ENCODE data around the gene MFAP2. TPM values are rescaled to one million over a fixed set of nuclear protein-coding genes. Genes with fewer than 3 reads are reported as not detected.

Gene MFAP2
- total and polyA plus RNA-seq, 2 donors = 5.6 to 6.8 TPM

DNA sequence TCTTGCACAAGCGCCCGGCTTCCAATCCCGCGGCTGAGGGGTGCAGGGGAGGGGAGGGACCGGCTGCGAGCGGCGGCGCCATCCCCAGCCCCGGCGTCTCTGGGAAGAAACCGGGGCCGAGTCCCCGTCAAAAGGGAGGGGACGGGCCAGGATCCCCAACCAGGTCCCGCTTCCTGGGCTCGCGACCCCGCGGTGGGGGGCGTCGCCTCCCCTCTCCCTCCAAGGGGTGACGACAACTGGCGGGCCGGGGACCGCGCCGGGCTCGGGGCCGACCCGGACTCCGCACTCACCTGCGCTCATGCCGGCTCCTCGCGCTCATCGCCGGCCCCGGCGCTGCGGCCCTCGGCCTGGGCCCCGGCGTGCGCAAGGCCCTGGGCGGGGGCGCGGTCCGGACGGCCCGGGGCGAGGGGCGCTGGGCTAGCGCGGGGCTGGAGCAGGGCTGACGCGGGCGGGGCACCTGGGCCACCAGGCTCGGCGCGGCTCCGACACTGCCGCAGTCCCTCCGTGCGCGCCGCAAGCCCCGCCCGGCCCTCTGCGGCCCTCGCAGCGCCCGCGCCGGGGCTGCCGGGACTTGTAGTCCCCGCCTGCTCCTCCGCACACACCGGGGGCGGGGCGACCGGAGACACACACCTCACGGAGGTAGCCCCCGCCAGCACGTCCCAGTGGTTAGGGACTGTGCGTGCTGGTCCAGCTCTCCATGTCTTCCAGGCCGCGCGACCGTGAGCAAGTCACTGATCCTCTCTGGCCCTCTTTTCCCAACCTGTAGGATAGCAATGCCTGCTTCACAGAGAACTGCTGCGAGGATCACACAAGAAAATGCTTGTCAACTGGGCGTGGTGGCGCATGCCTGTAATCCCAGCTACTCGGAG lies 31.3 kb upstream of the MFAP2 start, which contains the start of gene ATP13A2:
ATP13A2 (minus strand) TSS at position 490 of the 869 bp plus-strand sequence; CDS start at position 300, 190 bp downstream.
- Histone ChIP-seq H3K36me3 (ENCODE audit: control insufficient read depth in 2 of 2, insufficient read depth in 2 of 2, low read length in 1 of 2) (no peaks in the 10 kb centered on the region), H3K4me1 (ENCODE audit: control insufficient read depth in 2 of 2, insufficient read depth in 2 of 2, low read length in 2 of 2) (peaks cover 8 to 21% of the 10 kb centered on the region in 2 donors), H3K4me3 (ENCODE audit: low read length in 2 of 2) (peak within 1 kb of the TSS; percentile 63 to 92), H3K9me3 (ENCODE audit: control insufficient read depth in 2 of 2, insufficient read depth in 1 of 2, low read length in 1 of 2) (no peaks in the 10 kb centered on the region), H3K27me3 (ENCODE audit: control insufficient read depth in 2 of 2, insufficient read depth in 1 of 2, low read length in 1 of 2) (peaks cover 0 to 9% of the 10 kb centered on the region in 2 donors), H3K27ac (ENCODE audit: low read depth in 1 of 2, low read length in 1 of 2) (no peak within 1 kb of the TSS)
- 3% methylated on average over 94 of the region's 94 CpGs for WGBS
- peak; percentile 38 to 89 (median 74) for DNase-seq (ENCODE audit: low read depth in 6 of 9, low spot score in 9 of 9)

DNA sequence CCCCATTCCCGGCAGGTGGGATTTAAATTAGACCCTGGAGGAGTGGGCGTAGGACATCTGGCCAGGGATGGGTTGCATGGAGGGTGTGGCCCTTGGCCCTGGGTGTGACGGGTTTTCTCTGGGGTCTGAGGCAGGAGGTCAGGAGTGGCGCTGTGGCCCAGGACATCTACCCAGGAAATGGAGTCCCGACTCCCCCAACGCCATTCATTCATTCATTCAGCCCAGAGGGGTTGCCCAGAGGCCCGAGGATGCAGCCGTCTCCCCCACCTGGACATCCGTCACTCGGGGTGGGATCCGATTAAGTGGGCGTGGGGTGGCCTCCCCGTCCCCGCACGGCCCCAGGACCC lies 30.6 kb upstream of the MFAP2 start:
- Histone ChIP-seq H3K27ac (ENCODE audit: low read depth in 1 of 2, low read length in 1 of 2) (no peak overlapping the region), H3K9me3 (ENCODE audit: control insufficient read depth in 2 of 2, insufficient read depth in 1 of 2, low read length in 1 of 2) (no peaks in the 10 kb centered on the region), H3K27me3 (ENCODE audit: control insufficient read depth in 2 of 2, insufficient read depth in 1 of 2, low read length in 1 of 2) (peaks cover 0 to 9% of the 10 kb centered on the region in 2 donors), H3K4me1 (ENCODE audit: control insufficient read depth in 2 of 2, insufficient read depth in 2 of 2, low read length in 2 of 2) (peaks cover 8 to 21% of the 10 kb centered on the region in 2 donors), H3K36me3 (ENCODE audit: control insufficient read depth in 2 of 2, insufficient read depth in 2 of 2, low read length in 1 of 2) (no peaks in the 10 kb centered on the region), H3K4me3 (ENCODE audit: low read length in 2 of 2) (peak overlapping the region; percentile 63 to 92)
- DNase-seq (ENCODE audit: low read depth in 6 of 9, low spot score in 9 of 9) = no peak
- WGBS = 1% methylated on average over 15 of the region's 15 CpGs

DNA sequence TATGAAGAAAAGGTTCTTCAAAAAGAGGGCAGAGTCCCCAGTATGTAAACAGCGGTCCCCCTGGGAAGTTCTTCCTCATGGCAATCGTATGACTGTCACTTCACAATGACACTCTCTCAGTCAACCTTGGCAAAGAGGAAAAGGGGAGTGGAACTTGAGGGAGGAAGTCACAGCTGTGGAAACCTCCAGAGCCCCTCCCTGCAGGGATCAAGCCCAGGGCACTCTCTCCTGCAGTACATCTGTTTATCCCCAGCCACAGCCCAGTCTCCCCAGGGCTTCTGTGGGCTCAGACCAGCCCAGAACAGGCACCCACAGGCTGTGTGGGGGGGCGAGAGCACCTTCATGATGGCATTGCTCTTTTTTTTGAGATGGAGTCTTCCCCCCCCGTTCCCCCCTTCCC lies 29.3 kb upstream of the MFAP2 start:
- H3K27me3 ChIP-seq (ENCODE audit: control insufficient read depth in 2 of 2, insufficient read depth in 1 of 2, low read length in 1 of 2) = peaks cover 0 to 9% of the 10 kb centered on the region in 2 donors
- 51% methylated on average over 4 of the region's 4 CpGs for WGBS
- H3K36me3 ChIP-seq (ENCODE audit: control insufficient read depth in 2 of 2, insufficient read depth in 2 of 2, low read length in 1 of 2) = peaks cover 0 to 7% of the 10 kb centered on the region in 2 donors
- peaks cover 8 to 21% of the 10 kb centered on the region in 2 donors for H3K4me1 ChIP-seq (ENCODE audit: control insufficient read depth in 2 of 2, insufficient read depth in 2 of 2, low read length in 2 of 2)
- no peaks in the 10 kb centered on the region for H3K9me3 ChIP-seq (ENCODE audit: control insufficient read depth in 2 of 2, insufficient read depth in 1 of 2, low read length in 1 of 2)
- no peak overlapping the region for H3K4me3 ChIP-seq (ENCODE audit: low read length in 2 of 2)
- no peak for DNase-seq (ENCODE audit: low read depth in 6 of 9, low spot score in 9 of 9)
- H3K27ac ChIP-seq (ENCODE audit: low read depth in 1 of 2, low read length in 1 of 2) = no peak overlapping the region

DNA sequence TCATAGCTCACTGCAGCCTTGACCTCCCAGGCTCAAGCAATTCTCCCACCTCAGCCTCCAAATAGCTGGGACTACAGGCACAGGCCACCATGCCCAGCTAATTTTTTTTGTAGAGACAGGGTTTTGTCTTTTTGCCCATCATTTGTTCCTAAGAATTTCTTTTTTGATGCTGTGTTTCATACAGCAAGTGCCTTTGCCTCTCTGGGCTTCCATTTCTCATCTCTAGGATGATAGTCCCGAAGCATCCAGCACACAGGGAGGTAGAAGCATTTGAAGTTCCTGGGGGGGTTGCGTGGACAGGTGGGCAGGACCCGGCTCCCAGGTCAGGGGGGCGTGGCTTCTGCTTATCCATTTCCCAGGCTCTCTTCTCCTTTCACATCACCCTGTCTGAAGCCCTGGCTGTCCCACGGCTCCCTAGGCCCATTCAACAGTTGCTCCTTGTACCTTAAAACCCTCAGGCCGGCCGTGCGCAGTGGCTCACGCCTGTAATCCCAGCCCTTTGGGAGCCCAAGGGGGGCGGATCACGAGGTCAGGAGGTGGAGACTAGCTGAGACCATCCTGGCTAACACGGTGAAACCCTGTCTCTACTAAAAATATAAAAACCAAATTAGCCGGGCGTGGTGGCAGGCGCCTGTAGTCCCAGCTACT lies 27.9 kb upstream of the MFAP2 start:
- H3K9me3 ChIP-seq (ENCODE audit: control insufficient read depth in 2 of 2, insufficient read depth in 1 of 2, low read length in 1 of 2) = no peaks in the 10 kb centered on the region
- no peak for DNase-seq (ENCODE audit: low read depth in 6 of 9, low spot score in 9 of 9)
- peaks cover 8 to 20% of the 10 kb centered on the region in 2 donors for H3K4me1 ChIP-seq (ENCODE audit: control insufficient read depth in 2 of 2, insufficient read depth in 2 of 2, low read length in 2 of 2)
- H3K36me3 ChIP-seq (ENCODE audit: control insufficient read depth in 2 of 2, insufficient read depth in 2 of 2, low read length in 1 of 2) = peaks cover 6 to 18% of the 10 kb centered on the region in 2 donors
- WGBS = 98% methylated on average over 15 of the region's 15 CpGs
- no peak overlapping the region for H3K27ac ChIP-seq (ENCODE audit: low read depth in 1 of 2, low read length in 1 of 2)
- H3K27me3 ChIP-seq (ENCODE audit: control insufficient read depth in 2 of 2, insufficient read depth in 1 of 2, low read length in 1 of 2) = peaks cover 0 to 8% of the 10 kb centered on the region in 2 donors
- H3K4me3 ChIP-seq (ENCODE audit: low read length in 2 of 2) = no peak overlapping the region

DNA sequence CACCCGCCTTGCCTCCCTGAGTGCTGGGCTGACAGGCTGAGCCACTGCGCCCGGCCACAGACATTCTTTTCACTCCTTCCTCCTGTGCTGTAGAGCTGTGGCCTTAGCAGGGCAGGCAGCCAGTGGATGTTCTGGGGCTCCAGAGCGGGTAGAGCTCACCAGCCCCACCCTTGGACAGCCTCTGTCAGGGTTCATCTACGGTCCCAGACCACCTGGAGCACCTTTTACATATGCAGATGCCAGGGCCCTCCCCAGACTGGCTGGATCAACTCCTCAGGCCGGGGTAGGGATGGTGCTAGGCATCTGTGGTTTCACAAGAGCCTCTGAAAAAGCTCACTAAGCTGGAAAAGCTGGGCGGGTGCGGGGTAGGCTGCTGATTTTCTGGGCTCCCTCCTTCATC lies 26.7 kb upstream of the MFAP2 start:
- WGBS = 96% methylated on average over 8 of the region's 8 CpGs
- H3K4me3 ChIP-seq (ENCODE audit: low read length in 2 of 2) = no peak overlapping the region
- no peaks in the 10 kb centered on the region for H3K9me3 ChIP-seq (ENCODE audit: control insufficient read depth in 2 of 2, insufficient read depth in 1 of 2, low read length in 1 of 2)
- peaks cover 7 to 14% of the 10 kb centered on the region in 2 donors for H3K4me1 ChIP-seq (ENCODE audit: control insufficient read depth in 2 of 2, insufficient read depth in 2 of 2, low read length in 2 of 2)
- peaks cover 6 to 30% of the 10 kb centered on the region in 2 donors for H3K36me3 ChIP-seq (ENCODE audit: control insufficient read depth in 2 of 2, insufficient read depth in 2 of 2, low read length in 1 of 2)
- no peak for DNase-seq (ENCODE audit: low read depth in 6 of 9, low spot score in 9 of 9)
- H3K27me3 ChIP-seq (ENCODE audit: control insufficient read depth in 2 of 2, insufficient read depth in 1 of 2, low read length in 1 of 2) = peaks cover 0 to 6% of the 10 kb centered on the region in 2 donors
- H3K27ac ChIP-seq (ENCODE audit: low read depth in 1 of 2, low read length in 1 of 2) = no peak overlapping the region

DNA sequence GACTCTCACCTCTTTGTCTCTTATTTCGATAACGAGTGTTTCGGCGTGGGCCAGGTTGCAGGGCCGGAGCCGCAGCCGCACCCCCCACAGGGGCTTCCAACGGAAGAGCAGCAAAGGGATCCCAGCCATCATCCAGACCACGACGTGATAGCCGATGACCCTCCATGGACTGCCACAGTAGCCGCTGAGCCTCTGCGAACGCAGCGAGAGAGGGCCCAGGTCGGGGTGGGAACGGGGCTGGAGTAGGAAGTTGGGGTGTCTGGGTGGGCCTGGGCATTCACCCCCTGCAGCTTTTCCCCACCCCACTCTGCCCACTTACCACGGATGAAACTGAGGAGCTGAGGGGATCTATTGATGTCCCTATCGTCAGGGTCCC lies 24.9 kb upstream of the MFAP2 start:
- Histone ChIP-seq H3K27me3 (ENCODE audit: control insufficient read depth in 2 of 2, insufficient read depth in 1 of 2, low read length in 1 of 2) (no peaks in the 10 kb centered on the region), H3K4me3 (ENCODE audit: low read length in 2 of 2) (no peak overlapping the region), H3K27ac (ENCODE audit: low read depth in 1 of 2, low read length in 1 of 2) (no peak overlapping the region), H3K36me3 (ENCODE audit: control insufficient read depth in 2 of 2, insufficient read depth in 2 of 2, low read length in 1 of 2) (peaks cover 6 to 42% of the 10 kb centered on the region in 2 donors), H3K9me3 (ENCODE audit: control insufficient read depth in 2 of 2, insufficient read depth in 1 of 2, low read length in 1 of 2) (no peaks in the 10 kb centered on the region), H3K4me1 (ENCODE audit: control insufficient read depth in 2 of 2, insufficient read depth in 2 of 2, low read length in 2 of 2) (peaks cover 0 to 1% of the 10 kb centered on the region in 2 donors)
- DNase-seq (ENCODE audit: low read depth in 6 of 9, low spot score in 9 of 9) = no peak
- WGBS = 98% methylated on average over 19 of the region's 19 CpGs

DNA sequence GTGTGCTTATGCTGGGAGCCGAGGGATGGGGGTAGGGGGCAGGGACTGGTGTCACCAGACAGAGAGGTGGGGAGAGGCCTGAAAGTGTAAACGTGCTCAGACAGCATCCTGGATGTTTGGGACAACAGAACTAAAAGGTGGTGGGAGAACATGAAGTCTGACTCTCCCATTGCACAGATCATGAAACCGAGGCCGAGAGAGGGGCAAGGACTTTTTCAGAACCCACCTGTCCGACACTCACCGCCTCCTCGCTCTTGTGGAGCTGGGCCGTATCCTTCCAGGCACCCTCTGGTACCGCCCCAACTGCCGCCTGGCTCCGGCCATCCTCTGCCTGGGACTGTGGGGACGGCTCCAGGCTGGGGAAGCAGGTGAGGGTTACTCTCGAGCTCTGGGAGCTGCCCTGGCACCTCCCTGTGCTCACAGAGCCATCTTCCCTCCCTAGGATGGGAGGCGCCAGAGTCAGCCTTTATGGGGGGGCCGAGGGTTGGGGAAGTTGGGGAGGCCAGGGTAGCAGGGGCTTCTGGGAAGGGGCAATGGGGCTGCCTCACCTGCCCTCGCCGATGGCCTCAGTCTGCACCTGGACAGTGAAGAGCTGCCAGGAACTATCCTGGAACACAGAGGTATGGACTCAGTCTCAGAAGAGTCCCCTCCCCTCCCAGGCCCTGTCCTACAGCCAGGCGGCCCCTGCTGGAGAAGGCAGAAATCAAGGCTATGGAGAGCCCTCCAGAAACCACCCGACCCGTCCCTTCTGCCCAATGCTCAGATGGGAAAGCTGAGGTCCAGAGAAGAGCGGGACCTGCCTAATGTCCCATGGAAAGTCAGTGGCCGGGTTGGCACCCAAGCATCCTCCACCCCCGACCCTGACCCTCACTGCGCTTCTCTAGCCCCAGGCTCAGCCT lies 24.3 kb upstream of the MFAP2 start:
- no peak for DNase-seq (ENCODE audit: low read depth in 6 of 9, low spot score in 9 of 9)
- WGBS = 98% methylated on average over 24 of the region's 24 CpGs
- H3K27me3 ChIP-seq (ENCODE audit: control insufficient read depth in 2 of 2, insufficient read depth in 1 of 2, low read length in 1 of 2) = no peaks in the 10 kb centered on the region
- no peaks in the 10 kb centered on the region for H3K4me1 ChIP-seq (ENCODE audit: control insufficient read depth in 2 of 2, insufficient read depth in 2 of 2, low read length in 2 of 2)
- H3K36me3 ChIP-seq (ENCODE audit: control insufficient read depth in 2 of 2, insufficient read depth in 2 of 2, low read length in 1 of 2) = peaks cover 6 to 48% of the 10 kb centered on the region in 2 donors
- no peak overlapping the region for H3K4me3 ChIP-seq (ENCODE audit: low read length in 2 of 2)
- H3K9me3 ChIP-seq (ENCODE audit: control insufficient read depth in 2 of 2, insufficient read depth in 1 of 2, low read length in 1 of 2) = no peaks in the 10 kb centered on the region
- H3K27ac ChIP-seq (ENCODE audit: low read depth in 1 of 2, low read length in 1 of 2) = no peak overlapping the region

DNA sequence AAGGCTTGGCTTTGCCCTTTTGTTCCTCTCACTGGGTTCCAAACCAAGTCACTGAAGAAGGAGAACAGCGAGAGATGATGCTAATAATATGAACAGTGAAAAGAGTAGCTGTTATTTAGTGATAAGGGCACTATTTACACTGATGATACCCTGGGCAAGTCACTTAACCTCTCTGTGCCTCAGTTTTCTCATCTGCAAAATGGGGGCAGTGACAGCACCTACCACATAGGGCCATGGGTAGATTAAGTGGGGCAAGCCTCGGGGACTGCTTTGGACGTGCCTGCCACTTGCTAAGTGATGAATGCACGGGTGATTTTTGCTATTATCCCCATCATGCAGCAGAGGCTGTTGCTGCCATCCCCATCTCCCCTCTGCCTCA lies 22.1 kb upstream of the MFAP2 start:
- H3K36me3 ChIP-seq (ENCODE audit: control insufficient read depth in 2 of 2, insufficient read depth in 2 of 2, low read length in 1 of 2) = peaks cover 6 to 63% of the 10 kb centered on the region in 2 donors
- H3K9me3 ChIP-seq (ENCODE audit: control insufficient read depth in 2 of 2, insufficient read depth in 1 of 2, low read length in 1 of 2) = no peaks in the 10 kb centered on the region
- 98% methylated on average over 4 of the region's 4 CpGs for WGBS
- DNase-seq (ENCODE audit: low read depth in 6 of 9, low spot score in 9 of 9) = no peak
- no peak overlapping the region for H3K4me3 ChIP-seq (ENCODE audit: low read length in 2 of 2)
- no peaks in the 10 kb centered on the region for H3K27me3 ChIP-seq (ENCODE audit: control insufficient read depth in 2 of 2, insufficient read depth in 1 of 2, low read length in 1 of 2)
- H3K27ac ChIP-seq (ENCODE audit: low read depth in 1 of 2, low read length in 1 of 2) = no peak overlapping the region
- no peaks in the 10 kb centered on the region for H3K4me1 ChIP-seq (ENCODE audit: control insufficient read depth in 2 of 2, insufficient read depth in 2 of 2, low read length in 2 of 2)

Data from thymus (tissue), 11 donors.